GM21529 (cell line): ENCODE results near the gene LSMEM2.

Source experiments
- ATAC-seq: cut with Tn5 transposase; IDR thresholded peaks from one replicate; pipeline ENCODE4 v1.9.1; 2021; ENCODE audit not compliant: unreplicated experiment

LSMEM2 gene

DNA sequence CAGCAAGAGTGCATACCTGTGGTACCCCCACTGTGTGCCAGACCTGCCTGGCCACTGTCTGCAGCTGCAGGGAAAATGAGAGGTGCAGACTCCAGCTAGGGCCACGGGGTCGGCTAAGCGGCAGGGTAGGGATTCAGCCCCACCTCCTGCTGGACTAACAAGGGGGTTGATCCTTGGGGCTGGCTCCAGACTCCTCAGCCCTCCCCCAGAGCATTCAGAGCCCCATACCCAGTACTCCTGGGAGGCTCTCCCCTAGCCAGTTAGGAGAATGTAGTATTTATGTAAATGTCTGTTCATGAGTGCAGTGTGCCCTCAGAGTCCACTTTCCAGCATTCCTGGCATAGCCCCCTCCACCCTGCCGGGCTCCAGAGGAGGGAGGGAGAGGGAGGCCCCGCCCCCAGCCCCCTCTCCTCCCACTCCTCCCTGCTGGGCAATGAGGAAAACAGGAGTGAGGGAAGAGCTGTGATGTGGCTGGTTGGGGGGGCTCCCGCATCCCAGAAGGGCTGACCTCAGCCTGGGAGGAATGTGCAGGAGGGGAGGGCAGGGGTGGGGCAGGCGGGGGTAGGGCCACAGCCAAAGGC lies 14.4 kb upstream of the LSMEM2 start:
- ATAC-seq, result no peak

DNA sequence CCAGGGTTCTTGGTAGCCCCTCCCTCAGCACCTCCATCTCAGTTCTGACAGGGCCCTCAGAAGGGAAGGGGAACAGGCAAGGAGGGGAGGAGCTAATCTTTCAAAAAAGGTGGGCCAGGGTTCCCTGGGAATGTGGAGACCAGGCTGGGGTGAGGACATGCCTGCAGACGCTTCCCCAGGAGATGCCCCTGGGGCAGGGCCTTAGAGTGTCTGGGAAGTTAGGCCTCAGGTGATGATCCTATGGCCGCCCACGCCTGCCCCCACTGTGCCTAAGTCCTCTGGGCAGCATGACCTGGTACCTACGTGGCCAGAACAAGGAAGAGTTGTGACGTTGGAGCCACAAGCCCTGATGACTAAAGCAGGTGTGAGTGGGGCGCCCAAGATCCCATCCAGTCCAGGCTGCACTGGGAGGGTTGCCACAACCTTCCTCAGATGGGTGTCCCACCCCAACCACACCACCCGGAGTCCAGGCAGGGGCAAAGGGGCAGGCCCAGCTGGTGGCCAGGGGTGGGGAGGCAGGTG lies 13.9 kb upstream of the LSMEM2 start:
- no peak for ATAC-seq

DNA sequence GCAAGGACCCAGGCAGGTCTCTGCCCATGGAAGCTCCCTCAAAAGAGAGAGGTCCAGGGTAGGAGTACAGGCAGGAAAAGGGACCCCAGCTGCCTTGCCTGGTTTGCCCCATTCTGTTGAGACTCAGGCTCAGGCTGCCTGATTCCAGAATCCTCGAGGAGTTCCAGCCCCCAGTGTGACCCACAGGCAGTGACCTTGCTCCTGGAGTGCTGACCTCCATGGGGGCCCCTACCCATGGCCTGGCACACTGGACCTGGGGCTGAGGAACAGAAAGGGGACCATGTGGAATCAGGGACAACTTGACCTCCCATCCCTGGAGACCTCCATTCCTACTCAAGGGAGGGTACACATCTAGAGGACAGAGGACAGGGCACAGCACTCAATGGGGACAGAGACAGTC lies 13.3 kb upstream of the LSMEM2 start:
- no peak for ATAC-seq

DNA sequence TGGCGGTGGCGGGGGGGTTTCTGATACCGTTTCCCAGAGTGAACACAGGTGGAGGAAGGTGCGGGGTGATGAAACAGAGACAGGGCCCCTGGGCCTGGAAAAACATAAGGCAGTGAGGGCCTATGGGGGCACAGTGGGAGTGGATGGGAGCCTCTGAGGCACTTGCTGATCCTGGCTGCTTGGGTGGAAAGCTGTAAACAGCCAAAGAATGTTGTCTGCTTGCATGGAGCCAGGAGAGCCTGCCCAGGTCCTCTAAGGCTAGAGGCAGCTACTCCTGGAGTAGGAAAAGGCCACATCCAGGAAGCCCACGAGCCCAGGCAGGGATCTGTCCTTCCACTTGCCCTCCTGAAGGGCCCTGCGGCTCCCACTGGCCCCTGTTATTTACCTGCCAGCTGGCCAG lies 12.9 kb upstream of the LSMEM2 start:
- no peak for ATAC-seq

DNA sequence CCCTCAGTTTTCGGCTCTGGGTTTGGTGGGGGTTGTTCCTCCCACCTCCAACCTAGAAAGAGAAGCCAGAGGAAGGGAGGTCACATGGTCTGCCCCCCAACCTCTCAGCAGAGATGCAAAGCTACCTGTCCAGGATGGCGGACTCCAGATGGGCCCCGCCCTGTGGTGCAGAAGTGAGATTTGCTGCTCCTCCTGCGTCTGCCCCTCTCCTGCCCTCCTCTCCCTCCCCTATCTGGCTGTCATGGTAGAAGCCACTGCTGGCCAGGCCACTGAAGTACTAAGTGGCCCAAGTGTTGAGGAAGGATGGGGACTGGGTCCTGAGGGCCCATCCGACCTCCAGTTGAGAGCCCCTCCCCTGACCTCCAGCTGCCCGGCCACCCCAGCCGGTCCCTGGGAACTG lies 12.1 kb upstream of the LSMEM2 start:
- ATAC-seq, result no peak

DNA sequence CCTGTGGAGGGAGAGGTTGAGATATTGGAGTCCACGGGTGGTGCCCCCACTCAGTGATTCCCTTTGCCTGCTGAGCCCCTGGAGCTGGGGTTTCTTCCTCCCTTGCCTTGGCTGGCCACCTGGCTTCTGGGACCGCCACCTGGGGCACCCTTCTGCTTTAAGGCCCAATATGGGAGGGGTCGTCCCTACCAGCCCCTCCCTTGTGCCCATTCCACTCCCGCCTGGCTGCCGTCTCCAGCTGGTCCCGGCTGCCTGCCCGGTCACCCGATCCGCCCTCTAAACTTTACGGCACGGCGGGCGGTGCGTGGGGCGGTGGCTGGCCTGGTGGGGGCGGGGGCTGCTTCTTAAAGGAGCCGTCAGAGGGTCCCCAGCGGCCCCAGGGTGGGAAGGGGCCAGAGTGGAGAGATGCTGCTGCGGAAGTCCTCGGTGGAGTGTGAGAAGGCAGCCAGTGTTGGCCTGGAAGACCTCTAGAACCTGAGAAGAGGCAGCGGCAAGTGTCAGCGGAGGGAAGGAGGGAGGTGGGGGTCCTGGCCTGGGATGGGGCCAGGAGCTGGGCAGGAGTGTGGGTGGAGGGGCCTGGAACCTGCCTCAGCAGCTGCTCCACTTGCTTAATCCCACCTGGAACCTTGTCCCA lies 11.5 kb upstream of the LSMEM2 start:
- ATAC-seq, result no peak

DNA sequence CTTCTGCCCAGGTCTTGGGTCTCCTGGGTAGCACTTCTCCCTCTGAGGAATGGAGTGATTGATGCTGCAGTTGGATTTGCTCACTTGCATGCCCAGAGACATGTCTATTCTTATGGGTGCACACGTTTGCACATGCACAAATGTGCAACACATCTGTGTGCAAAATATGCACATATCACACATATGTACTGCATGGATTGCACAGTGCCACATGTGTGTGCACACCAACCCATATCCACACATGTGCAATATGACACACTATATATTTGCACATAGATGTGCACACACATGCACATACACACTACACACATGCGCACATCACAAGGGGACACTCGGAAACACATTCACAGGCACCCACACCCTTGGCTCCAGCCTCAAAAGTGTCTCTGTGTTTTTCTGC lies 10.6 kb upstream of the LSMEM2 start:
- no peak for ATAC-seq

DNA sequence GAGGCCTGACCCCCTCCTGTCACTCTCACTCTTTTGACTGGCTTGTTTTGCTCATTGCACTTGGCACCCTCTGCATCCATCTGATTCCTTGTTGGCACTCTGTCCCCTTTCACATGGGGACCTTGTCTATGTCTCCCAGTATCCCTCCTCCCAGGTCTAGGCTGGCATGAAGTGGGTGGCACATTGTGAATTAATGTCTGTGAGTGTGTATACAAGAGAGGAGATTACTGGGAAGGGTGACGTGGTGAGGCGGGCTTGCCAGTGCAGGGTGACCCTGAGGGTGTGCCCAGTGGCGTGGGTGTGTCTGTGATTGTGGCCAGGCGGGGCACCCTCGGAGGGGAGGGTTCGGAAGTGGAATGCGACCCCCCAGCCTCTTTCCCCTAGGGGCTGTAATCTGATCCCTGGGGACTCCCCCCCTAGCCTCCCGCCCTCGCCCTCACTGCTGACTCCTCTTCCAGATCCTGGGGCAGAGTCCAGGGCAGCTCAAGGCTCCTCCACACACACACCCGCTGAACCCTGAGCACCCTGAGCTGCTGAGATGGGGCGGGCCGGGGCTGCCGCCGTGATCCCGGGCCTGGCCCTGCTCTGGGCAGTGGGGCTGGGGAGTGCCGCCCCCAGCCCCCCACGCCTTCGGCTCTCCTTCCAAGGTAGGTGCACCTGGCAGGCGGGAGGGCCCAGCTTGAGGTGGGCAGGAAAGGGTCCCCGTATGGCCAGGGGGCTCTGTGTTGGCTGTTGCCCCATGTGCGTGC lies 10.0 kb upstream of the LSMEM2 start, which contains the start of gene SEMA3B:
Gene SEMA3B, plus strand, starts transcription at position 445 of the 749 bp plus-strand sequence. Its CDS starts 94 bp downstream, at position 539.
- ATAC-seq, result no peak

DNA sequence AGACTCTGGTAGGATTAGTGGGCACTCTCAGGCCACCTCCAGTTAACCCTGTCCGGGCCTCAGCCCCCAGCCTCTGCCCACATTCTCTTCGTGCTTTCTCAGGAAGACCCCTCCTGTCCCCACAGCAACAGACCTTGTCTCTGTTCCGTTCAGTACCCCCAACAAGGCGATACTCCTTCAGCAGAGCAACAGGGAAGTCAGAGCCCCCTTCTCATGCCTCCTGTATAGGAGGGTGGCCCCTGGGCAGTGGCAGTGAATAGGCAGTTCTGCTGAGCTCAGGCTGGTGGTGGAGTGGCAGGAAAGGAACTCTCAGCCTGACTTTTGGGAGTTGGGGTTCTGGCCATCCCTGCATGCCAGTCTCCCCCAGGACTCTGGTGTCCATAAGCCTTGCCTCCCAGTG lies 9.4 kb upstream of the LSMEM2 start:
- no peak for ATAC-seq

DNA sequence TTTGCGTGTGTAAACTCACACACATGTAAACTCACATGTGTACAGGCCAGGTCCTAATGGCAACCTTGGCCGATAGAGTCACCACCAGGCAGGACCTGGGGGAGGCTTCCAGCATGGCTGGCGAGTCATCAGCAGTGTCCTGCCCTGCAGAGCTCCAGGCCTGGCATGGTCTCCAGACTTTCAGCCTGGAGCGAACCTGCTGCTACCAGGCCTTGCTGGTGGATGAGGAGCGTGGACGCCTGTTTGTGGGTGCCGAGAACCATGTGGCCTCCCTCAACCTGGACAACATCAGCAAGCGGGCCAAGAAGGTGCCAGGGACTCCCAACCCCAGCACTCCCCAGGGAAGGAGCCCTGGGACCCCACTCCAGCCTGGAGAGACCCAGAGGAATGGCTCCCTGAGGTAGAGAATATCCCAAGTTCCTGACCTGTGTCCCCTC lies 8.9 kb upstream of the LSMEM2 start:
- ATAC-seq, result no peak

DNA sequence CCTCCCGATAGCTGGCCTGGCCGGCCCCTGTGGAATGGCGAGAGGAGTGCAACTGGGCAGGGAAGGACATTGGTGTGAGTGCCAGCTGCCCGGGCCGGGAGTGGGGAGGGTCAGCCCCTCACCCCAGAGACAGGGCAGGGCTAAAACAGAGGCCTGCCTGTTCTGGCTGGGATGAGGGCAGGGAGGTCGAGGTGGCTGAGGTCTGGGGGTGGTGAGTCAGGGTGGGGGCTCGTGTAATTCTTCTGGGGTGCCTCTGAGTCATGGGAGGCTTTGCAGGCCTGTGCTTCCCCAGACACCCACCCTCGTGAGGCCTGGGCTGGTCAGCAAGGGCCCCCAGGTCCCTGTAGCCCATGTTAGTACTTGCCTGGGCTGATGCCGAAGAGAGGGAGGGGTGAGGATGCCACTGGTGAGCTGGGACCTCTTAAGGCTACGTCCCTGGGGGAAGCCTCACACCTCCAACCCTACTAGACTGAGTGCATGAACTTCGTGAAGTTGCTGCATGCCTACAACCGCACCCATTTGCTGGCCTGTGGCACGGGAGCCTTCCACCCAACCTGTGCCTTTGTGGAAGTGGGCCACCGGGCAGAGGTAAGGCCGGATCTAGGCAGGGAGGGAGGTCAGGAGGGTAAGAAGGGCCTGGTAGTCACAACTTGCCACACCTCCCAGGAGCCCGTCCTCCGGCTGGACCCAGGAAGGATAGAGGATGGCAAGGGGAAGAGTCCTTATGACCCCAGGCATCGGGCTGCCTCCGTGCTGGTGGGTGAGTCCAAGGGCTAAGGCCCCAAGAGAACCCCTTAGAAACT lies 8.3 kb upstream of the LSMEM2 start:
- ATAC-seq, result no peak

DNA sequence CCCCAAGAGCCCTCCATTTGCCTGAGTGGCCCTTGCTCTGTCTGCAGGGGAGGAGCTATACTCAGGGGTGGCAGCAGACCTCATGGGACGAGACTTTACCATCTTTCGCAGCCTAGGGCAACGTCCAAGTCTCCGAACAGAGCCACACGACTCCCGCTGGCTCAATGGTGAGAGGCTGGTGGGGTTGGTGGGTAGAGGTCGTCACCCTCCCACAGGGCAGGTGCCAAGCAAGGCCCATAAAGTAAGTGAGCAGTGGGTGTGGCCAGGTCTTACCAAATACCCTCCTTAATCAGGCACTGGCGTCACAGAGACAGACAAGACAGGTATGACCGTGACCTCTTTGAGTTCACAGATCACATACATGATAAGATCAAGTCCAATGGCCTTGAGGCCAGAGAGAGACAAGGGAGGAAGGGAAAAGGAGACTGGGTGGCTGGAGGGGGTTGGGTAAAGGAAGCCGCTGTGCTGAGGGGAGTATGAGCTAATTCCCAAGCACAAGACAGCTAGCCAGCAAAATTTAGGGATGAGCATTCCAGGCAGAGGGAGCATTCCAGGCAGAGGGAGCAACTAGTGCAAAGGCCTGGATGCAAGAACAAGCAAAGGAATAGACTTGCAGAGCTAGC lies 7.5 kb upstream of the LSMEM2 start:
- no peak for ATAC-seq

DNA sequence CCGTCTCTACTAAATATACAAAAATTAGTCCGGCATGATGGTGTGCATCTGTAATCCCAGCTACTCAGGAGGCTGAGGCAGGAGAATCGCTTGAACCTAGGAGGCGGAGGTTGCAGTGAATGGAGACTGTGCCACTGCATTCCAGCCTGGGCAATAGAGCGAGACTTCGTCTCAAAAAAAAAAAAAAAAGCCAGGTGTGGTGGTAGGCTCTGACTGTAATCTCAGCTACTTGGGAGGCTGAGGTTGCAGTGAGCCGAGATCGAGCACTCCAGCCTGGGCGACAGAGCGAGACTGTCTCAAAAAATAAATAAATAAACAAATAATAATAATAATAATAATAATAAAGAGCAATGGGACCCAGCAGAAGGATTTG lies 6.4 kb upstream of the LSMEM2 start:
- peak; percentile 5 for ATAC-seq

DNA sequence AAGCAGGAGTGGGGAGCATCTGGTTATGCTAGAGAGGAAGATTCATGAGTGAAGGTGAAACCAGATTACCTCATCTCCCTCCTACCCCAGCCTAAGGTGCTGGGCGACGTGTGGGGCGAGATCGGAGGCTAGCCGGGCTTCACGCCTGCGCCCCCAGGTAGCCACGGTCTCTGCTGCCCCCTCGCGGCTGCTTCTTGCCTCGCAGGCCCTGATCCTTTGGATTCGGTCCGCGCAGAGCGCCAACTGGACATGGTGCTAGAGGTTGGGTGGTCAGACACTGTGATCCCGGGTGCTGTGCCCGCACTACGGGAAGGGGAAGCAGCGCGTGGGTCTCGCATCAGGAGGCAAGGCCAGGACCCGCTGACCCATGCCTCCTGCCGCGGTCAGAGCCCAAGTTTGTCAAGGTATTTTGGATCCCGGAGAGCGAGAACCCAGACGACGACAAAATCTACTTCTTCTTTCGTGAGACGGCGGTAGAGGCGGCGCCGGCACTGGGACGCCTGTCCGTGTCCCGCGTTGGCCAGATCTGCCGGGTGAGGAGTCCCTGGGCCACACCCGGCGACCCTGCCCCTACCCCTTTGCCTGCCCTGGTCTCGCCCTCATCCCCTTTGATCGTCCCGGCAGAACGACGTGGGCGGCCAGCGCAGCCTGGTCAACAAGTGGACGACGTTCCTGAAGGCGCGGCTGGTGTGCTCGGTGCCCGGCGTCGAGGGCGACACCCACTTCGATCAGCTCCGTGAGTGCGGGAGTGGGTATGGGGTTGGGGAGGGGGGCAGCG lies 5.8 kb upstream of the LSMEM2 start:
- peak; percentile 88 for ATAC-seq

DNA sequence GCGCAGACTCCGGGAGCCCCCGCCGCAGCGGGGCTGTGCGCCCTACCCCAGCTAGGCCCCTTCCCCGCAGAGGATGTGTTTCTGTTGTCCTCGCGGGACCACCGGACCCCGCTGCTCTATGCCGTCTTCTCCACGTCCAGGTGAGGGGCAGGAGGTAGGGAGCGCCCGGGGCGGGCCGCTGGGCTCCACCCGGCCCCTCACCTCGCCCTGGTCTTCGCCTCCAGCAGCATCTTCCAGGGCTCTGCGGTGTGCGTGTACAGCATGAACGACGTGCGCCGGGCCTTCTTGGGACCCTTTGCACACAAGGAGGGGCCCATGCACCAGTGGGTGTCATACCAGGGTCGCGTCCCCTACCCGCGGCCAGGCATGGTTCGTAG lies 5.2 kb upstream of the LSMEM2 start:
- ATAC-seq, result no peak

DNA sequence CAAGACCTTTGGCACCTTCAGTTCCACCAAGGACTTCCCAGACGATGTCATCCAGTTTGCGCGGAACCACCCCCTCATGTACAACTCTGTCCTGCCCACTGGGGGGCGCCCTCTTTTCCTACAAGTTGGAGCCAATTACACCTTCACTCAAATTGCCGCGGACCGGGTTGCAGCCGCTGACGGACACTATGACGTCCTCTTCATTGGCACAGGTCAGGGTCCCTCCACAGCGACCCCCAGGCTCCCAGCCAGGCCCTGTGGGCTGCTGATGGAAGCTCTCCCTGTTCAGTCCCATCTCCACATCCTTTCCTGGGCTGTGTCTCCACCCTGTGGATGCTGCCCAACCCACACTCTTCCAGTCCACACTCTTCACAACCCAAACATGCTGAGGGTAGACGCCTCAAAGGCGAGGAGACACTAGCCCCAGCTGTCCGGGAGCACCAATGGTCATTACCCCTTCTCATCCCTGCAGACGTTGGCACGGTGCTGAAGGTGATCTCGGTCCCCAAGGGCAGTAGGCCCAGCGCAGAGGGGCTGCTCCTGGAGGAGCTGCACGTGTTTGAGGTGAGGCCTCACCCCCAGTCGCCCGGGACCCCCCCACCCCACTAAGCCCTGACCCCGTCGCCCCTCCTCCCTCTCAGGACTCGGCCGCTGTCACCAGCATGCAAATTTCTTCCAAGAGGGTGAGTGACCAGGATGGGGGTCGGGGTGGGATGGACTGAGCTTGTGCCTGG lies 4.3 kb upstream of the LSMEM2 start:
- ATAC-seq, result no peak

DNA sequence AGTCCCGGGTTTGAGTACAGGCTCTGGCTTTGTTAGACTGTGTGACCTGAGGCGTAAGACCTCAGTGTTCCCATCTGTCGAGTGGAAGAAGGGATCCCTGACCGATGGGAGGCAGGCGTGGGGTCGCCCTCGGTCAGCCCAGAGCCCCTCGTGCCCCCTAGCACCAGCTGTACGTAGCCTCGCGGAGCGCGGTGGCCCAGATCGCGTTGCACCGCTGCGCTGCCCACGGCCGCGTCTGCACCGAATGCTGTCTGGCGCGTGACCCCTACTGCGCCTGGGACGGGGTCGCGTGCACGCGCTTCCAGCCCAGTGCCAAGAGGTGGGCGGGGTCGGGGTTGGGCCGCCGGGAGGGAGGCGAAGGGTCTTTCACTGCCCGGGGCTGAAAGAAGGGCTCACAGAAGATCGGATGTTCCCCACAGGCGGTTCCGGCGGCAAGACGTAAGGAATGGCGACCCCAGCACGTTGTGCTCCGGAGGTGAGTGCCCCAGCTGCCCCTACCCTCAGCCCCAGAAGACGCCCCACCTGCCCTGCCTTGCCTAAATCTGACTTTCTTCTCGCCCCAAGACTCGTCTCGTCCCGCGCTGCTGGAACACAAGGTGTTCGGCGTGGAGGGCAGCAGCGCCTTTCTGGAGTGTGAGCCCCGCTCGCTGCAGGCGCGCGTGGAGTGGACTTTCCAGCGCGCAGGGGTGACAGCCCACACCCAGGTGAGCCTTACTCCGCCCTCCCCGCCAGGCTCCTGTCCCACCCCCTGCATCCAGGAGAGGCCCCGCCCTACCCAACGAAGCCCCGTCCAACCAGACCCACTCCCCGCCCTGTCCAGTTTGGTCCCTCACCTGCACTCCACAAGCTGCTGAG lies 3.5 kb upstream of the LSMEM2 start:
- no peak for ATAC-seq

DNA sequence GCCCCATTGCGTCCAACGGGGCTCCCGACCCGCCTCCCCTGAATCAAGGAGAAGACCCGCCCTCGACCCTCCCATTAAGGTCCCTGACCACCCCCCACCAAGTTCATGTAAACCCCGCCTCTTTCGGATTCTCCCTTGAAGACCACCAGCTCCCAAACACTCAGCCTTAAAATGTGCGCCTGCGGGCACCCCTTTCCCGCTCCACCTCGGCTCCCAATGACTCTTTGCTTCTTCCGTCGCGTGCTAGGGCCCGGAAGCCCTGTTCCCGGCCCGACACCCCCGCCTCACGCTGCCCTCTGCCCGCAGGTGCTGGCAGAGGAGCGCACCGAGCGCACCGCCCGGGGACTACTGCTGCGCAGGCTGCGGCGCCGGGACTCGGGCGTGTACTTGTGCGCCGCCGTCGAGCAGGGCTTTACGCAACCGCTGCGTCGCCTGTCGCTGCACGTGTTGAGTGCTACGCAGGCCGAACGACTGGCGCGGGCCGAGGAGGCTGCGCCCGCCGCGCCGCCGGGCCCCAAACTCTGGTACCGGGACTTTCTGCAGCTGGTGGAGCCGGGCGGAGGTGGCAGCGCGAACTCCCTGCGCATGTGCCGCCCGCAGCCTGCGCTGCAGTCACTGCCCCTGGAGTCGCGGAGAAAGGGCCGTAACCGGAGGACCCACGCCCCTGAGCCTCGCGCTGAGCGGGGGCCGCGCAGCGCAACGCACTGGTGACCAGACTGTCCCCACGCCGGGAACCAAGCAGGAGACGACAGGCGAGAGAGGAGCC lies 2.7 kb upstream of the LSMEM2 start:
- no peak for ATAC-seq
